Fibroblast of lung (primary cell): ENCODE results near the gene SMARCA2.

Experiments
- CTCF ChIP-seq, 2 donors: IDR thresholded peaks in 1 of 2; conservative IDR thresholded peaks in 1 of 2; 1 replicate in 1 of 2; 2 replicates in 1 of 2; pipeline ENCODE4 v1.5.1; 2011 to 2012; ENCODE audit warnings: low read length in 2 of 2, control low read depth in 1 of 2, inconsistent platforms in 1 of 2, low read depth in 1 of 2, mild to moderate bottlenecking in 1 of 2
- EZH2 ChIP-seq: IDR thresholded peaks from 2 replicates; pipeline ENCODE4 v1.5.1; 2012; ENCODE audit warnings: low read length, control low read depth, mild to moderate bottlenecking; ENCODE audit errors: missing control alignments

- TF ChIP-seq CTCF (conservative IDR thresholded peaks at IDR 0.05 in 1 of 2, IDR thresholded peaks at IDR 0.05 in 1 of 2; ENCODE audit: low read depth in 1 of 2, low read length in 2 of 2) (no peak), EZH2 (no peak)
These were observed 40.1 kb downstream of the SMARCA2 start for GRCh38 chr9:2055203-2055658.
